ENCODE measurements around the gene SEM1.
"Not testable (repeated sequence)": the region's sequence is repeated elsewhere in the genome, so short reads cannot be mapped to it uniquely, and the experiment has no call there.

Gene SEM1

GRCh38 chr7:96709381-96710228, at the start of gene SEM1:
Gene SEM1, minus strand, starts transcription at chr7:96709846. Its CDS starts 83 bp downstream, at chr7:96709763.
- peak; percentile 92 for DNase-seq (ENCODE audit: low read depth, low spot score)

- not testable (repeated sequence) for DNase-seq (ENCODE audit: low read depth, low spot score)
Observed at GRCh38 chr7:96757880-96758279, 48.2 kb upstream of the SEM1 start.

- DNase-seq (ENCODE audit: low read depth, low spot score) = no peak
Observed at GRCh38 chr7:96747418-96747940, 37.8 kb upstream of the SEM1 start.

GRCh38 chr7:96740130-96740529, 30.5 kb upstream of the SEM1 start:
- no peak for DNase-seq (ENCODE audit: low read depth, low spot score)

- DNase-seq (ENCODE audit: low read depth, low spot score) = no peak
Observed at GRCh38 chr7:96739609-96740008, 30.0 kb upstream of the SEM1 start.

- DNase-seq (ENCODE audit: low read depth, low spot score) = no peak
Observed at GRCh38 chr7:96739167-96739566, 29.5 kb upstream of the SEM1 start.

GRCh38 chr7:96738705-96739104, 29.1 kb upstream of the SEM1 start:
- no peak for DNase-seq (ENCODE audit: low read depth, low spot score)

- DNase-seq (ENCODE audit: low read depth, low spot score) = no peak
Observed at GRCh38 chr7:96737545-96738050, 28.0 kb upstream of the SEM1 start.

GRCh38 chr7:96734343-96734742, 24.7 kb upstream of the SEM1 start:
- no peak for DNase-seq (ENCODE audit: low read depth, low spot score)

- no peak for DNase-seq (ENCODE audit: low read depth, low spot score)
Observed at GRCh38 chr7:96729820-96730219, 20.2 kb upstream of the SEM1 start.

GRCh38 chr7:96728139-96728538, 18.5 kb upstream of the SEM1 start:
- DNase-seq (ENCODE audit: low read depth, low spot score) = no peak

- no peak for DNase-seq (ENCODE audit: low read depth, low spot score)
Observed at GRCh38 chr7:96727534-96728088, 18.0 kb upstream of the SEM1 start.

GRCh38 chr7:96723622-96724021, 14.0 kb upstream of the SEM1 start:
- peak; percentile 24 for DNase-seq (ENCODE audit: low read depth, low spot score)

- DNase-seq (ENCODE audit: low read depth, low spot score) = not testable (repeated sequence)
Observed at GRCh38 chr7:96722928-96723327, 13.3 kb upstream of the SEM1 start.

GRCh38 chr7:96720843-96721242, 11.2 kb upstream of the SEM1 start:
- DNase-seq (ENCODE audit: low read depth, low spot score) = no peak

GRCh38 chr7:96719164-96719563, 9.5 kb upstream of the SEM1 start:
- no peak for DNase-seq (ENCODE audit: low read depth, low spot score)

- no peak for DNase-seq (ENCODE audit: low read depth, low spot score)
Observed at GRCh38 chr7:96718107-96719003, 8.7 kb upstream of the SEM1 start.

GRCh38 chr7:96713037-96713436, 3.4 kb upstream of the SEM1 start:
- no peak for DNase-seq (ENCODE audit: low read depth, low spot score)

- no peak for DNase-seq (ENCODE audit: low read depth, low spot score)
Observed at GRCh38 chr7:96710544-96710943, 898 bp upstream of the SEM1 start.

- DNase-seq (ENCODE audit: low read depth, low spot score) = no peak
Observed at GRCh38 chr7:96708872-96709271, 774 bp downstream of the SEM1 start.

GRCh38 chr7:96707901-96708774, 1.5 kb downstream of the SEM1 start:
- DNase-seq (ENCODE audit: low read depth, low spot score) = no peak
